Astrocyte of the hippocampus (primary cell): ENCODE measurements around the gene SH3TC1.
A peak's percentile ranks its signal among the peaks of the same experiment; 100 is the strongest.

Experiments
- DNase-seq: peaks from one replicate; pipeline ENCODE4 v3.0.0; 2011; ENCODE audit warnings: low read depth, low spot score

Gene SH3TC1

GRCh38 chr4:8163436-8164193, 35.5 kb upstream of the SH3TC1 start:
- DNase-seq: no peak

DNA sequence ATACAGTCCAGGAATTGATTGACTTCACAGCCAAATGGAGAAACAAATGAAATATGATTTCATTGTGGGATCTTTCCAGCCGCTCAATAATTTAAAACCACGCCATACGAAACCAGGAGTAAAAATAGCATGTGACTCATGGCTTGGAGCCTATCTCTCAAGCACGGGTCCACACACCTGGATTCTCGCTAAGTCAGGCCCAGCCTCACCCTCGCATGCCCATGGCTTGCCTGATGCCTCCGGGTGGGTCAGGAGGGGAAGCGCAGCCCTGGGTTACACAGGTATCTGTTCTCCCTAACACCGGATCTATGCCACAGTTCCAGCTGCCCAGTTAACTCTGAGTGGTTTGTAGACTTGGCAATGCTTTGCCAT, 34.9 kb upstream of the SH3TC1 start:
- DNase-seq: no peak

DNA sequence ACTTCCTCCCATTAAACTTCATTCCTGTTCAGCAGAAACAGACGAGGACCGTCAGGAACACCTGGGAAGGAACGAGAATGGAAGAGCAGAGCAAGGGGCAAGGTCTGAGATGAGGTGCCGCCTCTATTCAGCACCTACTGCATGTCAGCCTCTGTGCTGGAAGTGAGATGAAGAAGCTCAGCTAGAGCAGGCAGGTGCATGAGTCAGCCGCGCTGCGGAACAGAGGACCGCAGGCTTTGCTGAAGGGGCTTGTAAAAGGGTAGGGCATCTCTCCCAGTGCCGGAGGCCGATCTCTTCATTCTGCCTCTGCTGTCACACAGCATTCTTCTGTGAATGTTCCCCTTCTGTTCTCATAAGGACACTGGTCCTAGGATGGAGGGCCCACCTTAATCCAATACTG, 34.4 kb upstream of the SH3TC1 start:
- no peak for DNase-seq

DNA sequence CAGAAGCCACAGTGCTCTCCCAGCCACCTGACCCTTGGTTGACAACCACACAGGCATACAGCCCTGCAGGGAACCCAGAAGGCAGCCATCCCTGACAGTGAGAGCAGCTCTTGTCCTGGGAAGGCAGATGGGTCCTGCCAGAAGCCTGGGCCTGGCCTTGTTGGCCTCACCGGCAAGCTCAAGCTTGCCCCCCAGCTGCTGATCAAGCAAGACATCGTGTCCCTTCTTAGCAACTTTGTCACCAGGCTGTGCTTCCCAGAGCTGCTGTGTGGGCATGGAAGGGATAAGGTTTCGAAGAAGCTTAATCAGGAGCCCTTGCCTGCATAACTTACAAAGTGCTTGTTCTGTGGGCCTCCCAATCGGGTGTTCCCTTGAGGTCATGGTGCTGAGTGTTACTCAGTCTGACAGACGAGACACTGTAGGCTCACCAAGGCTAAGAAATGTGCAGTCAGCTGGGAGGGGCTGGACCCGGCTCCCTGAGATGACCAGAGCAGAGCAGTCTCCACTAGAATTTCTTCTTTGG, 33.7 kb upstream of the SH3TC1 start:
- no peak for DNase-seq

GRCh38 chr4:8167291-8167690, 31.8 kb upstream of the SH3TC1 start:
- DNase-seq: no peak

DNA sequence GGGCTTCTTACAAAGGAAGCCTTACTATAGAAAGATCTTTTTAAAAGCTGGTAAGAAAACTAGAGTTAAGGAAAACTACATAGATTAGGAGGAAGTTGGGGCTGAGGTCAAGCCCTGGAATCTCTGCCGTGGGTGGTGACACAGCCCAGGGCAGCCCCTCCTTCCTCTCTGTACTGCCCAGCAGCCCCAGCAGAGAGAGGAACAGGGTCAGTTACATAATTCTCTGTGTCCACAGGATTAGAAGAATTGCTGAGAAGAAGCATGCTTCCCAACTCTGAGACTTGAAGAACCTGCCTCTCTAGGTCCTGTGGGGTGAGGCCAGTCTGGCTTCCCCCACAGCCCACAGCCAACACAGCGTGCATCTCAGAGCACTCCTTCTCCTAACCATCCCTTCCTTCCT, 31.3 kb upstream of the SH3TC1 start:
- no peak for DNase-seq

DNA sequence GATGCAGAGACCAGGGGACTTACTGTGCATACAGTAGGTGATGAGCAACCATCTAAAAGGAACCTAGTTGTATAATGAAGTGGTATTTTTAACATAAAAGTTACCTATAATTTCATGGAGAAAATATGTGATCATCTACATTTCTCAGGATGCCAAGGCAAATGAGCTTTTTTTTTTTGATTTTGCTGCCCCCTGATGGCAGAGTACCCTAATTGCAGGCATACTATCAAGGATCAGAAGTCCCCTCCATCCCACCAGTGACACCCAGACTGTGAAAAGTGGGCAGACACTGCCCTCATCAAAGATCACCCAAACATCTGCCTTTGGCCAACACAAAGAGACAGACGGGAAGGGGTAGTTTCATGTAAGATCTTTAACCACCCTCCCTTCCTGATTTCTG, 30.9 kb upstream of the SH3TC1 start:
- no peak for DNase-seq

GRCh38 chr4:8168832-8169598, 30.1 kb upstream of the SH3TC1 start:
- no peak for DNase-seq

- no peak for DNase-seq
These were observed 29.3 kb upstream of the SH3TC1 start for GRCh38 chr4:8169763-8170162.

- DNase-seq: no peak
These were observed 28.7 kb upstream of the SH3TC1 start for GRCh38 chr4:8170341-8170740.

GRCh38 chr4:8171266-8171665, 27.8 kb upstream of the SH3TC1 start:
- no peak for DNase-seq

- DNase-seq: no peak
These were observed 26.8 kb upstream of the SH3TC1 start for GRCh38 chr4:8171984-8172924.

GRCh38 chr4:8173492-8174242, 25.4 kb upstream of the SH3TC1 start:
- DNase-seq: no peak

GRCh38 chr4:8174970-8175369, 24.1 kb upstream of the SH3TC1 start:
- no peak for DNase-seq

- no peak for DNase-seq
These were observed 23.4 kb upstream of the SH3TC1 start for GRCh38 chr4:8175686-8176085.

DNA sequence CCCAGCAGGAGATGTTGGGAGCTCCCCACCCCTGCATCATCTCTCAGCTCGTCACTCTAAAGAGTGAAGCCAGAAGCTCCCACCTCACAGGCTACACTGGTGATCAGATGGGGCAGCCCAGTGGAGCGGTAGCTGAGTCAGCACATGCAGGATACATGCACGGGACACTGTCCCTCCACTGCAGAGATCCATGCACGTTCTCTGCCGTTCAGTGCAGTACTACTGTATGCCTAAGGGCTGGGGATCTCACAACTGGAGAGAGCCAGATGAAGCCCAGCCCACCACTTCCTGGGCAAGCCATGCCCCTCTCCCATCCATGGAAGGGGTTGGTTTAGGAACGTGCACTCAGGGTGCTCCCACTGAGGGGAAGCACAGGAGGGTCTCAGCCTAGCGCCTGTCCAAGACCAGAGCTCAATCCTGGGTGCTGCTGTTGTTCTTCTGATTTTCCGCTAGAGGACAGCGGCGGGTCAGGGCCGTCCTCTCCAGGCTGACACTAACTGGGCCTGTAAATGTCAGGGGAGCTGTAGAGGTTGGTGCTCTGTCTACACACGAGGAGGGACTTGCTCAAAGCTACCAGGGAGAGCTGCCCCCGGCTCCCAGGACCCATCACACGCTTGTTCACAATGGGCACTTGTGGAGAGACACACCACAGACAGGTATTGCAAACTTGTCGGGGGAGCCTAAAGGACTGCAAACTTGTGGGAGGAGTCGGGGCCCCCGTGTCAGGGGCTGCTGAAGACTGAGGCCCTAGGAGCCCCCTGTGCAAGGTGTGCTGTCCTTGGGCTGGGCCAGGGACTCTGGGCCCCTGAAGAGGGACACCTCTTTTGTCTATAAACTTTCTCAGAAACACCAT, 22.3 kb upstream of the SH3TC1 start:
- peak; percentile 69 for DNase-seq

DNA sequence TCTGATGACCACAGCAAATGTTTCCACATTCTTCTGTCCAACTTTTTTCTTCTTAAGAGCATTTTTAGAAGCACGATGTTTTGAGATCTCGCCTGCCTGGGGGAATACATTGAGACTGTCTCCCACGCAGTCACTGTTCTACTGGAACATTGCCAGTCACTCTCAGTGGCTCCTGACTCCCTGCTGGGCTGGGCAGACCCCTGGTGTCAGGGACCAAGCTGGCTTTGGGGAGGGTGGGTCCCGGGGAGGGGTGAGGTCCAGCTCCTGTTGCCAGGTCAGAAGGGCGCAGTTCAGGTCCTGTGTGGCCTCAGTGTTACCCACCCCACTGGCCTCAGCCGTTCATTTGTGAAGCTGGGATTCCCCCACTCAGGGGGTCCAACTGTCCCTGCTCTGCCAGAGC, 21.5 kb upstream of the SH3TC1 start:
- DNase-seq: no peak

DNA sequence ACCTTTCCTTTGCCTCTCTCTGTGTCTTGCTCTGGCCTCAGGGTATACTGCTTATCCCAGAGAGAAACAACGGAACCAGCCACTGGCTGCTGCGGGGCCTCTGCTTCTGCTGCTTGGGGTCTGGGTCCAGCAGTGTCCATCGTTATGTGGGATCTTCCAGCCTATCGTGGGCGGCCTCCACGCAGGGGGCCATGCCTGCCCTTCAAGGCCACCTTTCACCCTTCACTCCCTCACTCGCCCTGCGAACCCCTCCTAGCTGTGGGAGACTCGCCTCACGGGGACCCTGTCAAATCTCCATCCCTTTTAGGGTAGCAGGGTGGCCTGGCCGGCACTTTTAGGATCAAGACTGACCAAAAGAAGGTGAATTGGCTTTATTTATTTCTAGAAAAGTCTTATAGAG, 21.1 kb upstream of the SH3TC1 start:
- no peak for DNase-seq

GRCh38 chr4:8179074-8179473, 20.0 kb upstream of the SH3TC1 start:
- DNase-seq: no peak

DNA sequence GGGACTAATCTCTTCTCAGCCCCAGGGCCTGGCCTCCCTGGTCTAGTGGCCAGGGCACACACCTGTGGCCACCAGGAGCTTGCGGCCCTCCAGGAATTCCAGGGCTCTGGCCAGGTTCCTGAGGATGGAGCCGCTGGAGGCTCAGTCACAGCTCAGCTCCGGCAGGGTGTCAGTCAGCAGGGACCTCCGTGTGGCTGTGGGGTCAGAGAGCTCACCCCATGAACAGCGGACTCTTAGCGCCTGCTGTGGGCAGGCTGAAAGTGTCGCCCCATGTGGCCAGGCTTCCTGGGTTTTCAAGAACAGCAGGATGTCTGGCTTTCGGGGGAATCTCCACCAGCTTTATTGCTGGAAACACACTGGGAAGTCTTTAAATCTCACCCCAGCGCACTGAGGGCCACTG, 19.3 kb upstream of the SH3TC1 start:
- DNase-seq: no peak
